HEK293 (cell line): ENCODE data around the gene FRMPD4.

ENCODE experiments used
- CTCF ChIA-PET: fragments of 350-600 bp; formaldehyde crosslinking; extraction: SDS; loops from one replicate; lab custom pipeline; 2021; ENCODE audit warnings: antibody characterized with exemption; lab: Yijun Ruan, JAX
- POLR2A ChIA-PET: fragments of 300-600 bp; formaldehyde crosslinking; extraction: SDS; loops from one replicate; lab custom pipeline; 2020; ENCODE audit warnings: antibody characterized with exemption, inconsistent platforms; lab: Yijun Ruan, JAX
- H3K27ac ChIP-seq: fragments of 200-500 bp; sonication (Bioruptor generic); 2 replicates; pipeline ENCODE4 v1.5.1; 2014; ENCODE audit warnings: low read depth, low read length, control low read depth, inconsistent platforms; ENCODE audit errors: extremely low read depth
- H3K36me3 ChIP-seq, 2 experiments: fragments of 200-500 bp in 1 of 2; sonication (Bioruptor generic) in 1 of 2; 1 replicate in 1 of 2; 2 replicates in 1 of 2; pipeline ENCODE4 v1.5.1; 2014 to 2017; ENCODE audit warnings: inconsistent platforms in 2 of 2, low read length in 2 of 2; ENCODE audit not compliant: control insufficient read depth in 2 of 2, insufficient read depth in 1 of 2
- H3K4me1 ChIP-seq: fragments of 200-500 bp; sonication (Bioruptor generic); 2 replicates; pipeline ENCODE4 v1.5.1; 2014; ENCODE audit warnings: mild to moderate bottlenecking, low read length, inconsistent platforms; ENCODE audit not compliant: control insufficient read depth, insufficient read depth
- H3K4me3 ChIP-seq: 2 replicates; pipeline ENCODE4 v1.5.1; 2011; ENCODE audit warnings: low read depth, mild to moderate bottlenecking, control low read depth, low read length, moderate library complexity
- H3K9me3 ChIP-seq: fragments of 200-500 bp; sonication (Bioruptor generic); 2 replicates; pipeline ENCODE4 v1.5.1; 2014; ENCODE audit warnings: low read depth, low read length, inconsistent platforms; ENCODE audit not compliant: control insufficient read depth, insufficient read depth
- OSR2 ChIP-seq: fragments of 450-650 bp; formaldehyde crosslinking; IDR thresholded peaks from 2 replicates; pipeline ENCODE4 v1.5.1; 2016; ENCODE audit warnings: missing biosample characterization, missing genetic modification characterization
- PRDM1 ChIP-seq: fragments of 450-650 bp; formaldehyde crosslinking; IDR thresholded peaks from 2 replicates; pipeline ENCODE4; 2016; ENCODE audit warnings: missing biosample characterization, missing genetic modification characterization
- SALL2 ChIP-seq: fragments of 450-650 bp; formaldehyde crosslinking; IDR thresholded peaks from 2 replicates; pipeline ENCODE4 v1.5.0; 2017; ENCODE audit warnings: missing biosample characterization, mild to moderate bottlenecking, missing genetic modification characterization, borderline replicate concordance
- ZBTB20 ChIP-seq: fragments of 450-650 bp; formaldehyde crosslinking; IDR thresholded peaks from 2 replicates; pipeline ENCODE4 v1.5.1; 2016; ENCODE audit warnings: missing biosample characterization, missing genetic modification characterization
- ZBTB7A ChIP-seq: fragments of 450-650 bp; formaldehyde crosslinking; IDR thresholded peaks from 2 replicates; pipeline ENCODE4 v1.5.1; 2016; ENCODE audit warnings: low read depth, missing biosample characterization, missing genetic modification characterization
- ZFP69B ChIP-seq: fragments of 450-650 bp; formaldehyde crosslinking; IDR thresholded peaks from 2 replicates; pipeline ENCODE4 v1.5.1; 2016; ENCODE audit warnings: missing biosample characterization, missing genetic modification characterization
- ZNF133 ChIP-seq: fragments of 450-650 bp; formaldehyde crosslinking; IDR thresholded peaks from 2 replicates; pipeline ENCODE4 v1.5.1; 2016; ENCODE audit warnings: missing biosample characterization, missing genetic modification characterization
- ZNF146 ChIP-seq: fragments of 450-650 bp; formaldehyde crosslinking; IDR thresholded peaks from 2 replicates; pipeline ENCODE4 v1.5.1; 2016; ENCODE audit warnings: missing biosample characterization, missing genetic modification characterization
- ZNF155 ChIP-seq: fragments of 450-650 bp; formaldehyde crosslinking; IDR thresholded peaks from 2 replicates; pipeline ENCODE4 v1.5.1; 2016; ENCODE audit warnings: missing biosample characterization, missing genetic modification characterization
- ZNF174 ChIP-seq: fragments of 450-650 bp; formaldehyde crosslinking; IDR thresholded peaks from 2 replicates; pipeline ENCODE4 v1.5.0; 2017; ENCODE audit warnings: missing biosample characterization, mild to moderate bottlenecking, missing genetic modification characterization
- ZNF202 ChIP-seq: fragments of 450-650 bp; formaldehyde crosslinking; IDR thresholded peaks from 2 replicates; pipeline ENCODE4 v1.5.1; 2016; ENCODE audit warnings: missing biosample characterization, missing genetic modification characterization, borderline replicate concordance
- ZNF544 ChIP-seq: fragments of 450-650 bp; formaldehyde crosslinking; IDR thresholded peaks from 2 replicates; pipeline ENCODE4 v1.5.0; 2017; ENCODE audit warnings: missing biosample characterization, missing genetic modification characterization
- ZNF571 ChIP-seq: fragments of 450-650 bp; formaldehyde crosslinking; IDR thresholded peaks from 2 replicates; pipeline ENCODE4 v1.5.0; 2017; ENCODE audit warnings: missing biosample characterization, missing genetic modification characterization
- ZNF701 ChIP-seq: fragments of 450-650 bp; formaldehyde crosslinking; IDR thresholded peaks from 2 replicates; pipeline ENCODE4 v1.5.1; 2016; ENCODE audit warnings: missing biosample characterization, missing genetic modification characterization
- TF ChIP-seq, protein P1 (sequence below): IDR thresholded peaks from 2 replicates; pipeline ENCODE4 v1.6.1; 2011; ENCODE audit warnings: mild to moderate bottlenecking, low read depth, low read length, borderline replicate concordance
- TF ChIP-seq, protein P2 (sequence below): fragments of 450-650 bp; formaldehyde crosslinking; IDR thresholded peaks from 2 replicates; pipeline ENCODE4 v1.5.1; 2016; ENCODE audit warnings: missing biosample characterization, missing genetic modification characterization
- TF ChIP-seq, protein P3 (sequence below): fragments of 450-650 bp; formaldehyde crosslinking; IDR thresholded peaks from 2 replicates; pipeline ENCODE4 v1.5.1; 2016; ENCODE audit warnings: missing biosample characterization, missing genetic modification characterization
- TF ChIP-seq, protein P4 (sequence below): fragments of 450-650 bp; formaldehyde crosslinking; IDR thresholded peaks from 2 replicates; pipeline ENCODE4 v1.5.1; 2016; ENCODE audit warnings: missing biosample characterization, missing genetic modification characterization, borderline replicate concordance

The FRMPD4 gene

DNA sequence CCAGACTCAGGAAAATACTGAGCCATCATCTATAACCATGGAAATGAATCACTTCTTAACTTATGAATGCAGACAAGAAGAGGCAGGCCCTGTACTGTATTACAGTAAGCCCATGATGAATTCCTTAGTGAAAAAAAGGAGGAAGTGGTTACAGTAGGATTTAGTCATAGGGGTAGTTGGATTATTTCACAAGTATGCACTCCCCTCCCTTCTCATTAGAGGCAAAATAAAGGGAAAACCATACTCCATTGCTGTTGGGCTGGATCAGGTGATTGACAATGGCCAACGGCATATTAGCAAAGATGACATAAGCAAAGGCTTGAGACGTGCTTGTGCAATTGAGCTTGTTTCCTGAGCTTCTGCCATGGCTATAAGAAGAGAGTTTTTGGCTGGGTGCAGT is 471.8 kb downstream of the FRMPD4 start (continued):
- TF ChIP-seq, protein P1, sequence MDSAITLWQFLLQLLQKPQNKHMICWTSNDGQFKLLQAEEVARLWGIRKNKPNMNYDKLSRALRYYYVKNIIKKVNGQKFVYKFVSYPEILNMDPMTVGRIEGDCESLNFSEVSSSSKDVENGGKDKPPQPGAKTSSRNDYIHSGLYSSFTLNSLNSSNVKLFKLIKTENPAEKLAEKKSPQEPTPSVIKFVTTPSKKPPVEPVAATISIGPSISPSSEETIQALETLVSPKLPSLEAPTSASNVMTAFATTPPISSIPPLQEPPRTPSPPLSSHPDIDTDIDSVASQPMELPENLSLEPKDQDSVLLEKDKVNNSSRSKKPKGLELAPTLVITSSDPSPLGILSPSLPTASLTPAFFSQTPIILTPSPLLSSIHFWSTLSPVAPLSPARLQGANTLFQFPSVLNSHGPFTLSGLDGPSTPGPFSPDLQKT, result no peak
- TF ChIP-seq ZNF544 (tag by site-specific recombination) (no peak), ZNF202 (tag by site-specific recombination) (no peak)
- TF ChIP-seq, protein P2, sequence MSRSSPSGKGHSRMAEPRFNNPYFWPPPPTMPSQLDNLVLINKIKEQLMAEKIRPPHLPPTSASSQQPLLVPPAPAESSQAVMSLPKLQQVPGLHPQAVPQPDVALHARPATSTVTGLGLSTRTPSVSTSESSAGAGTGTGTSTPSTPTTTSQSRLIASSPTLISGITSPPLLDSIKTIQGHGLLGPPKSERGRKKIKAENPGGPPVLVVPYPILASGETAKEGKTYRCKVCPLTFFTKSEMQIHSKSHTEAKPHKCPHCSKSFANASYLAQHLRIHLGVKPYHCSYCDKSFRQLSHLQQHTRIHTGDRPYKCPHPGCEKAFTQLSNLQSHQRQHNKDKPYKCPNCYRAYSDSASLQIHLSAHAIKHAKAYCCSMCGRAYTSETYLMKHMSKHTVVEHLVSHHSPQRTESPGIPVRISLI, result no peak
- TF ChIP-seq, all 188 proteins: peak for 0

DNA sequence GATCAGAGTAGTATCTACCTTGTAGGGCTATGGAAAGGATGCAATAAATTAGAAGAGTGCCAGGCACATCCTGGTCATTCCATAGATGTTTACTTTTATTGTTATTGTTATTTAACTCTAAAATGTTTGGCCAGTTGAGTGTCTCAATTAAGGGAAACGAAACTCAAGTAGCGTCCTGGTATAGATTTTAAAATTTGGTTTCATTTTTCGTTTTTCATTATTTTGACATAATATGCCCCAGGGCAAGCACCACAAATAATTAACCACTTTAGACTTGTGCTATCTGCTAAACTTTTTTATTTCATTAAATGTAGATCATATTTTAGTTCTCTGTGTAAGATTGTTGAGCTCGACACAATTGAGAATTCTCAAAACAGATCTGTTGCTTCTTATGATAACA is 473.2 kb downstream of the FRMPD4 start:
- TF ChIP-seq ZFP69B (tag by site-specific recombination) (no peak), ZNF146 (tag by site-specific recombination) (no peak), ZNF174 (tag by site-specific recombination) (no peak), ZNF202 (tag by site-specific recombination) (no peak), ZNF133 (tag by site-specific recombination) (no peak), ZNF701 (tag by site-specific recombination) (no peak), ZBTB7A (tag by site-specific recombination) (no peak), OSR2 (no peak), SALL2 (tag by site-specific recombination) (no peak), ZBTB20 (tag by site-specific recombination) (no peak), PRDM1 (tag by site-specific recombination) (no peak), ZNF571 (tag by site-specific recombination) (no peak), ZNF155 (tag by site-specific recombination) (no peak)
- TF ChIP-seq, protein P3, sequence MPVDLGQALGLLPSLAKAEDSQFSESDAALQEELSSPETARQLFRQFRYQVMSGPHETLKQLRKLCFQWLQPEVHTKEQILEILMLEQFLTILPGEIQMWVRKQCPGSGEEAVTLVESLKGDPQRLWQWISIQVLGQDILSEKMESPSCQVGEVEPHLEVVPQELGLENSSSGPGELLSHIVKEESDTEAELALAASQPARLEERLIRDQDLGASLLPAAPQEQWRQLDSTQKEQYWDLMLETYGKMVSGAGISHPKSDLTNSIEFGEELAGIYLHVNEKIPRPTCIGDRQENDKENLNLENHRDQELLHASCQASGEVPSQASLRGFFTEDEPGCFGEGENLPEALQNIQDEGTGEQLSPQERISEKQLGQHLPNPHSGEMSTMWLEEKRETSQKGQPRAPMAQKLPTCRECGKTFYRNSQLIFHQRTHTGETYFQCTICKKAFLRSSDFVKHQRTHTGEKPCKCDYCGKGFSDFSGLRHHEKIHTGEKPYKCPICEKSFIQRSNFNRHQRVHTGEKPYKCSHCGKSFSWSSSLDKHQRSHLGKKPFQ (tag by site-specific recombination), result no peak
- TF ChIP-seq, protein P4, sequence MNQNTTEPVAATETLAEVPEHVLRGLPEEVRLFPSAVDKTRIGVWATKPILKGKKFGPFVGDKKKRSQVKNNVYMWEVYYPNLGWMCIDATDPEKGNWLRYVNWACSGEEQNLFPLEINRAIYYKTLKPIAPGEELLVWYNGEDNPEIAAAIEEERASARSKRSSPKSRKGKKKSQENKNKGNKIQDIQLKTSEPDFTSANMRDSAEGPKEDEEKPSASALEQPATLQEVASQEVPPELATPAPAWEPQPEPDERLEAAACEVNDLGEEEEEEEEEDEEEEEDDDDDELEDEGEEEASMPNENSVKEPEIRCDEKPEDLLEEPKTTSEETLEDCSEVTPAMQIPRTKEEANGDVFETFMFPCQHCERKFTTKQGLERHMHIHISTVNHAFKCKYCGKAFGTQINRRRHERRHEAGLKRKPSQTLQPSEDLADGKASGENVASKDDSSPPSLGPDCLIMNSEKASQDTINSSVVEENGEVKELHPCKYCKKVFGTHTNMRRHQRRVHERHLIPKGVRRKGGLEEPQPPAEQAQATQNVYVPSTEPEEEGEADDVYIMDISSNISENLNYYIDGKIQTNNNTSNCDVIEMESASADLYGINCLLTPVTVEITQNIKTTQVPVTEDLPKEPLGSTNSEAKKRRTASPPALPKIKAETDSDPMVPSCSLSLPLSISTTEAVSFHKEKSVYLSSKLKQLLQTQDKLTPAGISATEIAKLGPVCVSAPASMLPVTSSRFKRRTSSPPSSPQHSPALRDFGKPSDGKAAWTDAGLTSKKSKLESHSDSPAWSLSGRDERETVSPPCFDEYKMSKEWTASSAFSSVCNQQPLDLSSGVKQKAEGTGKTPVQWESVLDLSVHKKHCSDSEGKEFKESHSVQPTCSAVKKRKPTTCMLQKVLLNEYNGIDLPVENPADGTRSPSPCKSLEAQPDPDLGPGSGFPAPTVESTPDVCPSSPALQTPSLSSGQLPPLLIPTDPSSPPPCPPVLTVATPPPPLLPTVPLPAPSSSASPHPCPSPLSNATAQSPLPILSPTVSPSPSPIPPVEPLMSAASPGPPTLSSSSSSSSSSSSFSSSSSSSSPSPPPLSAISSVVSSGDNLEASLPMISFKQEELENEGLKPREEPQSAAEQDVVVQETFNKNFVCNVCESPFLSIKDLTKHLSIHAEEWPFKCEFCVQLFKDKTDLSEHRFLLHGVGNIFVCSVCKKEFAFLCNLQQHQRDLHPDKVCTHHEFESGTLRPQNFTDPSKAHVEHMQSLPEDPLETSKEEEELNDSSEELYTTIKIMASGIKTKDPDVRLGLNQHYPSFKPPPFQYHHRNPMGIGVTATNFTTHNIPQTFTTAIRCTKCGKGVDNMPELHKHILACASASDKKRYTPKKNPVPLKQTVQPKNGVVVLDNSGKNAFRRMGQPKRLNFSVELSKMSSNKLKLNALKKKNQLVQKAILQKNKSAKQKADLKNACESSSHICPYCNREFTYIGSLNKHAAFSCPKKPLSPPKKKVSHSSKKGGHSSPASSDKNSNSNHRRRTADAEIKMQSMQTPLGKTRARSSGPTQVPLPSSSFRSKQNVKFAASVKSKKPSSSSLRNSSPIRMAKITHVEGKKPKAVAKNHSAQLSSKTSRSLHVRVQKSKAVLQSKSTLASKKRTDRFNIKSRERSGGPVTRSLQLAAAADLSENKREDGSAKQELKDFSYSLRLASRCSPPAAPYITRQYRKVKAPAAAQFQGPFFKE, result no peak
- TF ChIP-seq, all 188 proteins: peak for 0
- POLR2A ChIA-PET, result no interaction called here
- Histone ChIP-seq H3K4me1 (no peaks in the 10 kb centered on the region), H3K4me3 (no peak overlapping the region), H3K27ac (no peak overlapping the region), H3K36me3 (no peaks in the 10 kb centered on the region), H3K9me3 (no peaks in the 10 kb centered on the region)
- CTCF ChIA-PET, result no interaction called here
